Fibroblast of the aortic adventitia (primary cell): ENCODE results near the gene SERPINA10. TPM values are rescaled to one million over a fixed set of nuclear protein-coding genes. Genes with fewer than 3 reads are reported as not detected.

Source experiments
- DNase-seq: peaks from one replicate; pipeline ENCODE4 v3.0.0-alpha.2; 2010; ENCODE audit warnings: low read depth
- H3K4me3 ChIP-seq: 2 replicates; pipeline ENCODE4 v1.5.1; 2011; ENCODE audit warnings: low read depth, mild to moderate bottlenecking, control low read depth, low read length, moderate library complexity
- CTCF ChIP-seq: IDR thresholded peaks from 2 replicates; pipeline ENCODE4 v1.5.1; 2011; ENCODE audit warnings: mild to moderate bottlenecking, low read length, control low read depth, inconsistent platforms; ENCODE audit not compliant: insufficient read depth
- total RNA-seq: library from RNA; depleted of rRNA; stranded (reverse); fragments of >200 nt; gene quantifications from 2 replicates; pipeline ENCODE4 v1.2.3, GENCODE V29; 2012; ENCODE audit warnings: low replicate concordance

Gene SERPINA10
- not detected in 2 replicates for total RNA-seq

- TF ChIP-seq CTCF: no peak
- DNase-seq: no peak
- H3K4me3 ChIP-seq: no peak within 1 kb of the TSS
Measured at GRCh38 chr14:94292872-94293577, at the start of gene SERPINA10. SERPINA10 (minus strand) TSS chr14:94293268; CDS start chr14:94290593, 2,675 bp downstream.

- DNase-seq: peak; percentile 100
- H3K4me3 ChIP-seq: no peak overlapping the region
- TF ChIP-seq CTCF: no peak
Measured at GRCh38 chr14:94342334-94342934, 49.4 kb upstream of the SERPINA10 start.

GRCh38 chr14:94341656-94342333 lies 48.7 kb upstream of the SERPINA10 start:
- TF ChIP-seq CTCF: no peak
- peak overlapping the region; percentile 33 for H3K4me3 ChIP-seq
- DNase-seq: no peak

- no peak overlapping the region for H3K4me3 ChIP-seq
- no peak for TF ChIP-seq CTCF
- DNase-seq: no peak
Measured at GRCh38 chr14:94340533-94340932, 47.5 kb upstream of the SERPINA10 start.

- no peak for TF ChIP-seq CTCF
- no peak overlapping the region for H3K4me3 ChIP-seq
- DNase-seq: no peak
Measured at GRCh38 chr14:94338023-94338422, 45.0 kb upstream of the SERPINA10 start.

- H3K4me3 ChIP-seq: no peak overlapping the region
- no peak for TF ChIP-seq CTCF
- peak; percentile 24 for DNase-seq
Measured at GRCh38 chr14:94337274-94337673, 44.2 kb upstream of the SERPINA10 start.
